Lung (tissue), 12 donors: ENCODE results near the gene ACER2. TPM values are rescaled to one million over a fixed set of nuclear protein-coding genes. Genes with fewer than 3 reads are reported as not detected.

Source experiments
- ATAC-seq: fragments of 200-7000 bp; cut with Tn5 transposase; one replicate; pipeline ENCODE4 v1.9.1; 2020; ENCODE audit warnings: moderate number of reproducible peaks; ENCODE audit not compliant: insufficient read depth, low FRiP score
- DNase-seq, 3 donors: peaks; one replicate each; pipeline ENCODE4 v3.0.0-alpha.2; 2013 to 2017
- H3K27ac ChIP-seq, 2 donors: one replicate each; pipeline ENCODE4 v1.5.1; 2013; ENCODE audit warnings: mild to moderate bottlenecking in 2 of 2, moderate library complexity in 2 of 2, control low read depth in 1 of 2, inconsistent platforms in 1 of 2, low read depth in 1 of 2, low read length in 1 of 2
- H3K27me3 ChIP-seq, 3 donors: one replicate each; pipeline ENCODE4 v1.5.1; 2013; ENCODE audit warnings: low read length in 2 of 3; ENCODE audit not compliant: control insufficient read depth in 3 of 3, insufficient read depth in 3 of 3
- H3K36me3 ChIP-seq, 4 donors: one replicate each; pipeline ENCODE4 v1.5.1; 2013; ENCODE audit warnings: low read length in 4 of 4, mild to moderate bottlenecking in 1 of 4, moderate library complexity in 1 of 4; ENCODE audit not compliant: control insufficient read depth in 4 of 4, insufficient read depth in 4 of 4
- H3K4me1 ChIP-seq, 5 donors: one replicate each; pipeline ENCODE4 v1.5.1; 2013; ENCODE audit warnings: low read length in 5 of 5, mild to moderate bottlenecking in 2 of 5, moderate library complexity in 1 of 5; ENCODE audit not compliant: control insufficient read depth in 5 of 5, insufficient read depth in 5 of 5
- H3K4me3 ChIP-seq: one replicate; pipeline ENCODE4 v1.5.1; 2013; ENCODE audit warnings: mild to moderate bottlenecking, control low read depth, moderate library complexity
- H3K9ac ChIP-seq, 2 donors: one replicate each; pipeline ENCODE4 v1.5.1; 2013; ENCODE audit warnings: low read length in 2 of 2, control low read depth in 1 of 2; ENCODE audit not compliant: insufficient read depth in 1 of 2
- H3K9me3 ChIP-seq, 4 donors: one replicate each; pipeline ENCODE4 v1.5.1; 2013; ENCODE audit warnings: low read length in 3 of 4, mild to moderate bottlenecking in 1 of 4, moderate library complexity in 1 of 4; ENCODE audit not compliant: control insufficient read depth in 4 of 4, insufficient read depth in 3 of 4
- WGBS, 2 donors: extraction: QIAGEN DNeasy Blood & Tissue Kit; methylation state at CpG; one replicate each; pipeline ENCODE4 v1.1.7; 2013; 5-methylcytosine and 5-hydroxymethylcytosine counted together
- polyA plus RNA-seq, 2 donors: library from polyadenylated mRNA; stranded (reverse); fragments of 200-250 nt; gene quantifications; one replicate each; pipeline ENCODE4 v1.2.1, GENCODE V29; 2013
- total RNA-seq, 2 donors: library from RNA; depleted of rRNA in 1 of 2; stranded (reverse); fragments of >200 nt in 1 of 2; gene quantifications; one replicate each; pipeline ENCODE4 v1.2.1, GENCODE V29; 2014 to 2021
- TF ChIP-seq, protein P1 (sequence below): IDR thresholded peaks from 2 replicates; pipeline ENCODE4 v1.5.1; 2012; ENCODE audit warnings: mild to moderate bottlenecking; ENCODE audit errors: control extremely low read depth, extremely low read depth
- donor health status: control.
- donor health status: control.
- donor health status: Bipolar disorder and iron deficiency.
- donor health status: healthy.
- donor health status: DM: yes; HTN: yes; CAD: no.

ACER2 gene
- total and polyA plus RNA-seq, 4 donors: 0.30 to 4.9 (median 2.8) TPM

DNA sequence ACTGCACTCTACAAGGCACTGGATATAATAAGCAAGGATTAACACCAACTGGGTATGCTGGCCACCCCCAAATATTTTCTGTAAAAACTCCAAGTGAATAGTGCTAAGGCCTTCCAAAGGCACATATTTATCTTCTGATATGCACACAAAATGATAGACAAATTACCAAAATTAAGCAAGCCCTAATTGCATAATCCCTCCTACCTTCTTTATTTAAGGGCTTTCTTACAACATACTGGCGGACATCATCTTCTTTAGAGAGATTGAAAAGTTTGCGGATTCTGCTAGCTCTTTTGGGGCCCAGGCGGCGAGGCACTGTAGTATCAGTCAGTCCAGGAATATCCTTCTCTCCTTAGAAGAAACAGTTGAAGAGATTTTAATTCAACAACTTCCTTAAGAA lies 30.6 kb upstream of the ACER2 start:
- TF ChIP-seq, protein P1, sequence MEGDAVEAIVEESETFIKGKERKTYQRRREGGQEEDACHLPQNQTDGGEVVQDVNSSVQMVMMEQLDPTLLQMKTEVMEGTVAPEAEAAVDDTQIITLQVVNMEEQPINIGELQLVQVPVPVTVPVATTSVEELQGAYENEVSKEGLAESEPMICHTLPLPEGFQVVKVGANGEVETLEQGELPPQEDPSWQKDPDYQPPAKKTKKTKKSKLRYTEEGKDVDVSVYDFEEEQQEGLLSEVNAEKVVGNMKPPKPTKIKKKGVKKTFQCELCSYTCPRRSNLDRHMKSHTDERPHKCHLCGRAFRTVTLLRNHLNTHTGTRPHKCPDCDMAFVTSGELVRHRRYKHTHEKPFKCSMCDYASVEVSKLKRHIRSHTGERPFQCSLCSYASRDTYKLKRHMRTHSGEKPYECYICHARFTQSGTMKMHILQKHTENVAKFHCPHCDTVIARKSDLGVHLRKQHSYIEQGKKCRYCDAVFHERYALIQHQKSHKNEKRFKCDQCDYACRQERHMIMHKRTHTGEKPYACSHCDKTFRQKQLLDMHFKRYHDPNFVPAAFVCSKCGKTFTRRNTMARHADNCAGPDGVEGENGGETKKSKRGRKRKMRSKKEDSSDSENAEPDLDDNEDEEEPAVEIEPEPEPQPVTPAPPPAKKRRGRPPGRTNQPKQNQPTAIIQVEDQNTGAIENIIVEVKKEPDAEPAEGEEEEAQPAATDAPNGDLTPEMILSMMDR: no peak
- Histone ChIP-seq H3K9me3 (no peaks in the 10 kb centered on the region), H3K27ac (peak overlapping the region in 1 of 2 donors; percentile 43), H3K4me3 (no peak overlapping the region), H3K36me3 (peaks cover 16 to 47% (median 35%) of the 10 kb centered on the region in 4 donors), H3K4me1 (peaks cover 0 to 23% (median 13%) of the 10 kb centered on the region in 5 donors), H3K9ac (peak overlapping the region in 1 of 2 donors; percentile 37), H3K27me3 (no peaks in the 10 kb centered on the region)
- DNase-seq (no peak), ATAC-seq (no peak)
- WGBS, 2 donors: 46 to 69% methylated on average over 4 of the region's 4 CpGs

DNA sequence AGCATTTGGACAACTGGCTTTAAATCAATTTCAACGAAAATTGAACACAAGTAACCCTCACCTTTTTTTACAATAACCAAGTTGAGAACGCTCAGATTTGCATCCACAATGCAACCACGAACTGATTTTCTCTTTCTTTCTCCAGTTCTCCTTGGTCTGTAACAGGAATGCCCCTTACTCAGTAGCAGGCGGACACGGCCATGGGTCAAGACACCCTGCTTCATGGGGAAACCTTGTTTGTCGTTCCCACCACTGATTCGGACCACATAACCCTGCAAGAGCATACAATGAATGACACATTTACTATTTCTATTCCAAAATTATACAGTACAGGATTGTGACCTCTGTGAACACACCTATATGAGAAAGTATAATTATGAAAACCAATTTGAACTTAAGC lies 30.2 kb upstream of the ACER2 start:
- ATAC-seq (no peak), DNase-seq (no peak)
- no peaks in the 10 kb centered on the region for H3K27me3 ChIP-seq
- peak overlapping the region; percentile 96 to 99 for H3K9ac ChIP-seq
- H3K4me3 ChIP-seq: no peak overlapping the region
- no peaks in the 10 kb centered on the region for H3K9me3 ChIP-seq
- WGBS, 2 donors: 42% methylated on average over 7 of the region's 7 CpGs
- TF ChIP-seq, protein P1: no peak
- H3K36me3 ChIP-seq: peaks cover 16 to 47% (median 33%) of the 10 kb centered on the region in 4 donors
- peak overlapping the region in 1 of 2 donors; percentile 22 for H3K27ac ChIP-seq
- peaks cover 0 to 23% (median 13%) of the 10 kb centered on the region in 5 donors for H3K4me1 ChIP-seq

DNA sequence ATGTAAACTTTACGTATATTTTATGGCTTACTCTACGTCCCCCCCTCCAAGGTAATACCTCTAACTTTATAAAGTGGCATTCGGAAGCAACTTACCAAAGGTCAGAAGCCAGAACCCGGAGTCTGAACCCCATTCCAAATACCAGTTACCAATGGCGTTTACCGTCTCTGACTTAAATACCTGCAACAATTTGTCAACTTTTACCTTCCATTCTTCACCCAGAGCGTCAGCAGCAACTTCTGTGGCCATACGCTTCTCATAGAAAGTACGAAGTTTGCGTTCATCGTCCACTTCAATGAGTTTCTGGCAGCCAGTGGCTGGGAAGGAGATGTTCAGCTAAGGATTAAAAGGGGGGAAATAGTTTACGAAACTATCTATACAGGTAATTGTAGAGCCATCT lies 29.5 kb upstream of the ACER2 start:
- H3K4me3 ChIP-seq: peak overlapping the region; percentile 79
- ATAC-seq (no peak), DNase-seq (no peak)
- peaks cover 16 to 46% (median 32%) of the 10 kb centered on the region in 4 donors for H3K36me3 ChIP-seq
- H3K9me3 ChIP-seq: no peaks in the 10 kb centered on the region
- TF ChIP-seq, protein P1: no peak
- peaks cover 0 to 23% (median 13%) of the 10 kb centered on the region in 5 donors for H3K4me1 ChIP-seq
- H3K27ac ChIP-seq: peak overlapping the region; percentile 87 to 88
- H3K9ac ChIP-seq: peak overlapping the region; percentile 96 to 99
- 7 to 9% methylated on average over 12 of the region's 12 CpGs for WGBS, 2 donors
- no peaks in the 10 kb centered on the region for H3K27me3 ChIP-seq

DNA sequence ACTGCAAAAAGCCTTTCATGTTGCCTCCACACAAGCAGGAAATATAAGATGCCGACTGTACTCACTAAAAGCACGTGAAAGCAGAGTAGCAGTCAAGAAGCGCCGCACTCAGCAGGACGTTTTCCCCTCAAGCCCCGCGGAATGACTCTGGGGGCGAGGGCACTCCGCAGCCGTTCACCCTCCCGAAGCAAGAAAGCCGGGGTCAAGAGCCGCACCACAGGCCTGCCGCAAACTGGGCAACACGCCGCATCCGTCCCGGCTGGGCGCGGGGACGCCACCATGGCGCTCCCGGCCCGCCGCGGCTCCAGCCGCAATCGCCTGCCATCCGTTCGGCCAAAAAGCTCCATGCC lies 29.1 kb upstream of the ACER2 start:
- H3K27ac ChIP-seq: peak overlapping the region; percentile 87 to 88
- ATAC-seq (peak; percentile 60), DNase-seq (peak in 1 of 3 donors; percentile 53)
- H3K9me3 ChIP-seq: no peaks in the 10 kb centered on the region
- H3K4me1 ChIP-seq: peaks cover 0 to 23% (median 13%) of the 10 kb centered on the region in 5 donors
- no peaks in the 10 kb centered on the region for H3K27me3 ChIP-seq
- 0 to 1% methylated on average over 30 of the region's 30 CpGs for WGBS, 2 donors
- peaks cover 13 to 42% (median 28%) of the 10 kb centered on the region in 4 donors for H3K36me3 ChIP-seq
- TF ChIP-seq, protein P1: no peak
- H3K4me3 ChIP-seq: peak overlapping the region; percentile 79
- peak overlapping the region; percentile 96 to 99 for H3K9ac ChIP-seq
